HFFc6 (cell line): ENCODE measurements around the gene GNAZ. TPM values are rescaled to one million over a fixed set of nuclear protein-coding genes. Genes with fewer than 3 reads are reported as not detected.

Experiments
- DNase-seq: peaks from one replicate; pipeline ENCODE4 v3.0.0-alpha.2; 2018
- H3K27ac Mint-ChIP-seq: 2 replicates; pipeline ENCODE4 v1.8.0; 2020; ENCODE audit warnings: mild to moderate bottlenecking, mixed read lengths
- H3K27me3 Mint-ChIP-seq: 2 replicates; pipeline ENCODE4 v1.8.0; 2021; ENCODE audit warnings: mild to moderate bottlenecking, moderate library complexity, mixed read lengths; ENCODE audit not compliant: insufficient read depth
- H3K36me3 Mint-ChIP-seq: 2 replicates; pipeline ENCODE4 v1.8.0; 2021; ENCODE audit warnings: low read depth, mixed read lengths
- H3K4me1 Mint-ChIP-seq: 2 replicates; pipeline ENCODE4 v1.8.0; 2020; ENCODE audit warnings: low read depth, mixed read lengths
- H3K4me3 Mint-ChIP-seq: 2 replicates; pipeline ENCODE4 v1.8.0; 2020; ENCODE audit warnings: mild to moderate bottlenecking, moderate library complexity, mixed read lengths
- H3K9me3 Mint-ChIP-seq: 2 replicates; pipeline ENCODE4 v1.8.0; 2020; ENCODE audit warnings: mild to moderate bottlenecking, mixed read lengths
- CTCF ChIP-seq: fragments of 200-600 bp; sonication (generic); IDR thresholded peaks from 2 replicates; pipeline ENCODE4 v1.5.0; 2021; ENCODE audit warnings: antibody characterized with exemption, mild to moderate bottlenecking
- total RNA-seq, 6 experiments: library from RNA; stranded (reverse); fragmentation: NEBNext Ultra II Directional; extraction: Animal tissue kit (Norgen Biotek cat#: 25700); gene quantifications; 2 replicates in 1 of 6; 3 replicates in 5 of 6; pipeline ENCODE4 v1.2.3, GENCODE V29; 2021

The GNAZ gene
- total RNA-seq, 6 experiments from 2014 or later = 19.0 to 22.5 (median 20.1) TPM

- Mint-ChIP-seq H3K9me3 (no peaks in the 10 kb centered on the region), H3K27ac (no peak overlapping the region; the same call in 1 of the 2 replicates), H3K4me1 (no peaks in the 10 kb centered on the region), H3K36me3 (no peaks in the 10 kb centered on the region), H3K4me3 (no peak overlapping the region), H3K27me3 (peaks cover 7% of the 10 kb centered on the region; the same call in 1 of the 2 replicates)
- no peak for TF ChIP-seq CTCF
- DNase-seq = no peak
These were observed 90.7 kb downstream of the GNAZ start for GRCh38 chr22:23161029-23161428.

- Mint-ChIP-seq H3K27ac (no peak overlapping the region), H3K27me3 (peaks cover 7% of the 10 kb centered on the region; the same call in 1 of the 2 replicates), H3K4me1 (no peaks in the 10 kb centered on the region)
These were observed 91.3 kb downstream of the GNAZ start for GRCh38 chr22:23161574-23161973.

GRCh38 chr22:23163665-23164064 is 93.3 kb downstream of the GNAZ start:
- Mint-ChIP-seq H3K27ac (no peak overlapping the region), H3K4me1 (no peaks in the 10 kb centered on the region)

More at GRCh38 chr22:23161574-23161973, 91.3 kb downstream of the GNAZ start:
- H3K9me3 Mint-ChIP-seq = no peaks in the 10 kb centered on the region
- no peak for TF ChIP-seq CTCF
- no peak overlapping the region for H3K4me3 Mint-ChIP-seq
- no peak for DNase-seq
- no peaks in the 10 kb centered on the region for H3K36me3 Mint-ChIP-seq

GRCh38 chr22:23164091-23164490 is 93.8 kb downstream of the GNAZ start:
- Mint-ChIP-seq H3K4me1 (no peaks in the 10 kb centered on the region), H3K27ac (no peak overlapping the region), H3K4me3 (no peak overlapping the region), H3K36me3 (no peaks in the 10 kb centered on the region), H3K9me3 (no peaks in the 10 kb centered on the region), H3K27me3 (peaks cover 12% of the 10 kb centered on the region)
- no peak for TF ChIP-seq CTCF
- DNase-seq = no peak

More at GRCh38 chr22:23163665-23164064, 93.3 kb downstream of the GNAZ start:
- H3K9me3 Mint-ChIP-seq = no peaks in the 10 kb centered on the region
- H3K27me3 Mint-ChIP-seq = peaks cover 10% of the 10 kb centered on the region
- no peak for DNase-seq
- TF ChIP-seq CTCF = no peak
- no peaks in the 10 kb centered on the region for H3K36me3 Mint-ChIP-seq
- H3K4me3 Mint-ChIP-seq = no peak overlapping the region

- peaks cover 10% of the 10 kb centered on the region for H3K27me3 Mint-ChIP-seq
- H3K4me3 Mint-ChIP-seq = no peak overlapping the region
- no peaks in the 10 kb centered on the region for H3K36me3 Mint-ChIP-seq
- TF ChIP-seq CTCF = no peak
- H3K9me3 Mint-ChIP-seq = no peaks in the 10 kb centered on the region
- no peaks in the 10 kb centered on the region for H3K4me1 Mint-ChIP-seq
- no peak overlapping the region for H3K27ac Mint-ChIP-seq
- no peak for DNase-seq
These were observed 95.9 kb downstream of the GNAZ start for GRCh38 chr22:23166042-23166831.
